Measurements from ENCODE around the gene OPA1. TPM values are rescaled to one million over a fixed set of nuclear protein-coding genes. Genes with fewer than 3 reads are reported as not detected.
A peak's percentile ranks its signal among the peaks of the same experiment; 100 is the strongest.

Gene OPA1
- total and polyA plus RNA-seq, 8 donors: 12.1 to 198 (median 41.7) TPM

DNA sequence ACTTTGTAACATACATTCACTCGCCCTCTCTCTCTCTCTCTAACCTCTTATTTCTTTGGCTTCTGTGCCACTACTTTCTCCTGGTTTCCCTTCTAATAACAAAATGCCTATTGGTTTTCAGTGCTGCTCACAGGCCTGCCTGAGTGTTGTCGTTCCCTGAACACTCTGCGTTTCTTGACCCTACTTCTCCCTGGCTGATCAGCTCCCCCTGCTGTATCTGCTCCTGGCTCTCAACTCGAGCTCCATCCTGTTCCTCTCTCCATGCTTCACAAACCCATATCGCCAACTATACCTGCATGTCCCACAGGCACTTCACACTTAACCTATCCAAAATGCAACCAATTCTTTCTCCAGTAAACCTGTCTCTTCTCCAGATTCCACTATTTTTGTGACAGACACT lies 111.4 kb downstream of the OPA1 start:
- Histone ChIP-seq H3K27ac (no peak overlapping the region), H3K36me3 (peaks cover 0 to 8% (median 4%) of the 10 kb centered on the region in 4 donors), H3K4me1 (no peaks in the 10 kb centered on the region), H3K4me3 (no peak overlapping the region), H3K9me3 (no peaks in the 10 kb centered on the region), H3K27me3 (no peaks in the 10 kb centered on the region)
- peak in 1 of 2 donors; percentile 53 for DNase-seq
- TF ChIP-seq POLR2AphosphoS5 (IDR thresholded peaks at IDR 0.05): no peak
- no peak for TF ChIP-seq EP300 (IDR thresholded peaks at IDR 0.05)
- TF ChIP-seq POLR2A (IDR thresholded peaks at IDR 0.05): no peak
- TF ChIP-seq, protein P1, sequence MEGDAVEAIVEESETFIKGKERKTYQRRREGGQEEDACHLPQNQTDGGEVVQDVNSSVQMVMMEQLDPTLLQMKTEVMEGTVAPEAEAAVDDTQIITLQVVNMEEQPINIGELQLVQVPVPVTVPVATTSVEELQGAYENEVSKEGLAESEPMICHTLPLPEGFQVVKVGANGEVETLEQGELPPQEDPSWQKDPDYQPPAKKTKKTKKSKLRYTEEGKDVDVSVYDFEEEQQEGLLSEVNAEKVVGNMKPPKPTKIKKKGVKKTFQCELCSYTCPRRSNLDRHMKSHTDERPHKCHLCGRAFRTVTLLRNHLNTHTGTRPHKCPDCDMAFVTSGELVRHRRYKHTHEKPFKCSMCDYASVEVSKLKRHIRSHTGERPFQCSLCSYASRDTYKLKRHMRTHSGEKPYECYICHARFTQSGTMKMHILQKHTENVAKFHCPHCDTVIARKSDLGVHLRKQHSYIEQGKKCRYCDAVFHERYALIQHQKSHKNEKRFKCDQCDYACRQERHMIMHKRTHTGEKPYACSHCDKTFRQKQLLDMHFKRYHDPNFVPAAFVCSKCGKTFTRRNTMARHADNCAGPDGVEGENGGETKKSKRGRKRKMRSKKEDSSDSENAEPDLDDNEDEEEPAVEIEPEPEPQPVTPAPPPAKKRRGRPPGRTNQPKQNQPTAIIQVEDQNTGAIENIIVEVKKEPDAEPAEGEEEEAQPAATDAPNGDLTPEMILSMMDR (IDR thresholded peaks at IDR 0.05): no peak
- intact Hi-C loops (cut with DNase I; ENCODE audit: low total_unique reads): no loop called here
- 43 to 60% (median 53%) methylated on average over 5 of the region's 5 CpGs for WGBS, 5 donors

GRCh38 chr3:193708270-193708669 lies 115.3 kb downstream of the OPA1 start:
- TF ChIP-seq POLR2A (IDR thresholded peaks at IDR 0.05): no peak
- TF ChIP-seq POLR2AphosphoS5 (IDR thresholded peaks at IDR 0.05): no peak
- TF ChIP-seq, protein P1 (IDR thresholded peaks at IDR 0.05): no peak
- no peak for TF ChIP-seq EP300 (IDR thresholded peaks at IDR 0.05)
- 90 to 93% (median 92%) methylated on average over 3 of the region's 3 CpGs for WGBS, 5 donors

DNA sequence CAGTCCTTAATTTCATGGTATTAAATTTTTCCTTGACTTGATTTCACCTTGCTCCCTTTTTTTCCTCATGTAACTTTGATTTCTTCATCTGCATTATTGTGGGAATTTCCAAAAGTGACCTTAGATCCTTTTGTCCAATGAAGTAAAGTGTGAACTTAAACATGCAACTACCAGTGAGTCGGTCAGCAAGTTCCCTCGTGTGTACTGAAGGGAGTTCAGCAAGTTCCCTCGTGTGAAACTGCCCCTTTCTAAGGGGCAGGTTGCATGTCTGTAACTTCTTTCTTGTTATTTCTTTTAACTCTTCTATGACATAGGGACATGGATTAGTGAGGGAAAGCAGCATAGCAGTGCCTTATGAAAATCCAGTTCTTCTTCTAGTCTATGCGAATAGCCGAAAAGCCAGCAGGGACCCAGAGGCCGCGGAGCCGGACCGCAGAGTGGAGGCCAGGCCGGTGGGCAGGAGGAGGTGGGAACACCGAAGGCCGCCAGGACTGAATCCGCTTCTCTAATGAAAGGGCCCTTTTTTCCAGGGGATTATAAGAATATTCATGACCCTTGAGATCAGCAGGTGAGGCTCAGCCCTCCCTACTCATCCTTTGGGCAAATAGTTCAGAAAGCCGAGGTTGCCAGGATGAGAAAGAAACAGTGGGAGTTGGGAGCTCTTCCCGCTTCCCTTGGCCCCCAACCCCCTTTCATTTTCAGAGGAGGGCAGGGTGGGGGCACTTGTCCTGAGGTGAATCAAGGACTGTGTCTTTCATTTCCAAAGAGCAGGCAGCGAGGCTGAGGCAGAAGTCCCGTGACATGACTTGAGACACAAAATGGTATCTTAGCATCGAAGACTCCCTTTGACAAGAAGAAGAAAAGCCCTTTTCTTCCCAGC lies 117.5 kb downstream of the OPA1 start:
- Histone ChIP-seq H3K36me3 (no peaks in the 10 kb centered on the region), H3K9me3 (peaks cover 4 to 14% (median 12%) of the 10 kb centered on the region in 4 donors), H3K4me3 (no peak overlapping the region), H3K4me1 (no peaks in the 10 kb centered on the region), H3K27me3 (no peaks in the 10 kb centered on the region), H3K27ac (no peak overlapping the region)
- no peak for DNase-seq
- intact Hi-C loops (cut with DNase I; ENCODE audit: low total_unique reads): no loop called here
- TF ChIP-seq EP300 (IDR thresholded peaks at IDR 0.05) (no peak), POLR2AphosphoS5 (IDR thresholded peaks at IDR 0.05) (no peak), POLR2A (IDR thresholded peaks at IDR 0.05) (no peak)
- TF ChIP-seq, protein P1 (IDR thresholded peaks at IDR 0.05): no peak
- 79 to 87% (median 82%) methylated on average over 18 of the region's 18 CpGs for WGBS, 5 donors

More at GRCh38 chr3:193708270-193708669, 115.3 kb downstream of the OPA1 start:
- intact Hi-C loops (cut with DNase I; ENCODE audit: low total_unique reads): no loop called here
- no peaks in the 10 kb centered on the region for H3K4me1 ChIP-seq
- no peaks in the 10 kb centered on the region for H3K27me3 ChIP-seq
- H3K36me3 ChIP-seq: no peaks in the 10 kb centered on the region
- no peak overlapping the region for H3K4me3 ChIP-seq
- H3K9me3 ChIP-seq: no peaks in the 10 kb centered on the region
- DNase-seq: no peak
- no peak overlapping the region for H3K27ac ChIP-seq

- Histone ChIP-seq H3K9me3 (peaks cover 4 to 14% (median 12%) of the 10 kb centered on the region in 4 donors), H3K4me3 (no peak overlapping the region), H3K4me1 (no peaks in the 10 kb centered on the region), H3K27me3 (no peaks in the 10 kb centered on the region), H3K27ac (no peak overlapping the region), H3K36me3 (no peaks in the 10 kb centered on the region)
- DNase-seq: no peak
- TF ChIP-seq, protein P1 (IDR thresholded peaks at IDR 0.05): no peak
- TF ChIP-seq POLR2A (IDR thresholded peaks at IDR 0.05) (no peak), POLR2AphosphoS5 (IDR thresholded peaks at IDR 0.05) (no peak), EP300 (IDR thresholded peaks at IDR 0.05) (no peak)
- intact Hi-C loops (cut with DNase I; ENCODE audit: low total_unique reads): no loop called here
- 85 to 92% (median 91%) methylated on average over 8 of the region's 8 CpGs for WGBS, 5 donors
Observed at GRCh38 chr3:193711166-193711485, 118.1 kb downstream of the OPA1 start.

Measured in stomach (tissue), 9 donors.